Adrenal gland (tissue), 12 donors: Measurements from ENCODE around the gene PRKCA. TPM values are rescaled to one million over a fixed set of nuclear protein-coding genes. Genes with fewer than 3 reads are reported as not detected.

Experiments used
- DNase-seq, 7 donors: peaks; one replicate each; pipeline ENCODE4 v3.0.0-alpha.2; 2019 to 2020
- H3K27ac ChIP-seq, 5 donors: fragments of 200-600 bp; sonication (generic) in 4 of 5; 1 replicate in 3 of 5; 2 replicates in 2 of 5; pipeline versions ENCODE4 v1.5.1 to v1.8.0; 2016 to 2020; ENCODE audit warnings: mild to moderate bottlenecking in 1 of 5
- H3K27me3 ChIP-seq: fragments of 200-600 bp; 2 replicates; pipeline ENCODE4 v1.8.0; 2021
- H3K36me3 ChIP-seq, 2 donors: fragments of 200-600 bp; replicated peaks in 1 of 2; 1 replicate in 1 of 2; 2 replicates in 1 of 2; pipeline versions ENCODE4 v1.5.1 to v1.8.0; 2018 to 2022
- H3K4me1 ChIP-seq, 2 donors: fragments of 200-600 bp; replicated peaks in 1 of 2; 1 replicate in 1 of 2; 2 replicates in 1 of 2; pipeline versions ENCODE4 v1.5.1 to v1.8.0; 2018 to 2021
- H3K4me3 ChIP-seq, 4 donors: fragments of 200-600 bp; sonication (generic) in 3 of 4; one replicate each; pipeline ENCODE4 v1.5.1; 2016 to 2018
- H3K9me3 ChIP-seq, 3 donors: fragments of 200-600 bp; sonication (generic) in 1 of 3; replicated peaks in 1 of 3; 1 replicate in 2 of 3; 2 replicates in 1 of 3; pipeline versions ENCODE4 v1.5.1 to v1.8.0; 2016 to 2021
- CTCF ChIP-seq, 6 experiments: fragments of 450-650 bp in 4 of 6; fragments of 200-600 bp in 2 of 6; sonication (generic) in 1 of 6; IDR thresholded peaks; 1 replicate in 5 of 6; 2 replicates in 1 of 6; pipeline versions ENCODE4 v1.5.1 to v1.8.0; 2016 to 2021; ENCODE audit warnings: antibody characterized with exemption in 6 of 6, mild to moderate bottlenecking in 2 of 6, moderate library complexity in 1 of 6
- POLR2A ChIP-seq, 2 donors: fragments of 450-650 bp; IDR thresholded peaks; one replicate each; pipeline ENCODE4 v1.6.1; 2017; ENCODE audit warnings: antibody characterized with exemption in 2 of 2, mild to moderate bottlenecking in 2 of 2, moderate library complexity in 1 of 2
- WGBS, 4 donors: extraction: QIAGEN DNeasy Blood & Tissue Kit in 2 of 4; methylation state at CpG; one replicate each; pipeline versions ENCODE4 v1.1.5 to v1.1.7; 2013 to 2017; 5-methylcytosine and 5-hydroxymethylcytosine counted together
- intact Hi-C, 2 donors: fragments of 100-400 bp; cut with DNase I; formaldehyde crosslinking; loops; one replicate each; pipeline versions ENCODE4 v1.14.1 to v1.15.0; 2022 to 2023
- polyA plus RNA-seq, 3 donors: library from polyadenylated mRNA; stranded (reverse); fragments of 200-250 nt in 2 of 3; fragments of 350-450 nt in 1 of 3; fragmentation: Illumina TruSeq in 1 of 3; extraction: RNeasy Lipid Tissue Mini Kit (QIAGEN cat#74804) in 1 of 3; gene quantifications; one replicate each; pipeline ENCODE4 v1.2.3, GENCODE V29; 2013 to 2014
- total RNA-seq, 9 donors: library from RNA; depleted of rRNA in 4 of 9; stranded (reverse); fragments of >200 nt in 4 of 9; fragments of 120-200 nt in 1 of 9; fragmentation: NEBNext Ultra II Directional in 1 of 9; extraction: Animal tissue kit (Norgen Biotek cat#: 25700) in 1 of 9; gene quantifications; one replicate each; pipeline versions ENCODE4 v1.1.0 to v1.2.4, GENCODE V29; 2013 to 2023
- donor health status: healthy with polysubstance abuse.
- donor health status: Bipolar disorder and iron deficiency.
- donor health status: DM: yes; HTN: yes; CAD: no.
- donor health status: DM: no; HTN: no; CAD: no.
- donor health status: DM: no; HTN: no; CAD: no.
- donor health status: DM: yes; HTN: yes; CAD: no.

Gene PRKCA
- total and polyA plus RNA-seq, 12 donors = 15.1 to 202 (median 84.1) TPM

DNA sequence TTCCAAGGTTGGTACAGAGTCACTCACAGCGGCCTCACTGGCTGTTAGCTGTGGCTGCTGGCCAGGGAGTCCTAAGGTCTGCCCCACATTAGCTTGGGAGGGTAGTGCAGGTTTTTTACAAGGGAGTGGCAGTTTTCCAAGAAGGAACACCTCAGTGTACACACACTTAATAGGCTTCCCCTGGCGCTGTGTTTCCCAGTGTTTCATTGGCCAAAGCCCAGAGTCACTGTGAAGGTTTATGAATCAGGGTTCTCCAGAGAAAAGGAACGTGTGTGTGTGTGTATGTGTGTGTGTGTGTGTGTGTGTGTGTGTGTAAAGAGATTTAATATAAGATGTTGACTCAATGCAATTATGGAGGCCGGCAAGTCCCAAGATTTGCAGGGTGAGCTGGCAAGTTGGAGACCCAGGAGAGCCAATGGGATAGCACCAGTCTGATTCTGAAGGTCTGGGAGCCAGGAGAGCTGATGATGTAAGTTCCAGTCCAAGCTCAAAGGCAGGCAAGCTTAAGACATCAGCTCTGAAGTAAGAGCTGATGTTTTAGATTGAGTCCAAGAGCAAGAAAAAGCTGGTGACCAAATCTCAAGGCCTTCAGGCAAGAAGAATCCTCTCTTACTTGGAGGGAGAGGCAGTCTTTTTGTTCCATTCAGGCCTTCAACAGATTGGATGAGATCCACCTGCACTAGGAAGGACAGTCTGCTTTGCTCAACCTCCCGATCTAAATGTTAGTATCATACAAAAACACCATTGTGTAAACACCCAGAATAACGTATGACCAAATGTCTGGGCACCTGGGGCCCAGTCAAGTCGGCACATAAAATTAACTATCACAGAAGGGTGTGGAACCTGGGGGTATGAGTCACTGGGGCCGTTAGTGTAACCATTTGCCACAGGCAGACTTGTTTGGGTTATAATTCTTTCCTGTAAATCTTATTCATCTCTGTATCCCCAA, 206.8 kb downstream of the PRKCA start:
- peak; percentile 39 to 71 (median 62) for DNase-seq
- no peak for TF ChIP-seq CTCF (IDR thresholded peaks at IDR 0.05)
- TF ChIP-seq POLR2A (IDR thresholded peaks at IDR 0.05) = no peak
- WGBS, 4 donors = 53 to 64% (median 60%) methylated on average over 8 of the region's 8 CpGs
- Histone ChIP-seq H3K4me1 (peaks cover 18 to 28% of the 10 kb centered on the region in 2 donors), H3K4me3 (no peak overlapping the region), H3K9me3 (no peaks in the 10 kb centered on the region), H3K27ac (peak overlapping the region in 3 of 5 donors; percentile 34 to 90 (median 69)), H3K36me3 (no peaks in the 10 kb centered on the region), H3K27me3 (no peaks in the 10 kb centered on the region)
- intact Hi-C loops = no loop called here

GRCh38 chr17:66509926-66510325, 207.5 kb downstream of the PRKCA start:
- H3K4me3 ChIP-seq = no peak overlapping the region
- DNase-seq = no peak
- TF ChIP-seq POLR2A (IDR thresholded peaks at IDR 0.05) (no peak), CTCF (IDR thresholded peaks at IDR 0.05) (no peak)
- H3K9me3 ChIP-seq = no peaks in the 10 kb centered on the region
- intact Hi-C loops = no loop called here
- H3K4me1 ChIP-seq = peaks cover 18 to 28% of the 10 kb centered on the region in 2 donors
- no peaks in the 10 kb centered on the region for H3K36me3 ChIP-seq
- WGBS, 4 donors = 80 to 87% (median 86%) methylated on average over 3 of the region's 3 CpGs
- H3K27ac ChIP-seq = peak overlapping the region in 2 of 5 donors; percentile 5 to 90
- H3K27me3 ChIP-seq = no peaks in the 10 kb centered on the region

DNA sequence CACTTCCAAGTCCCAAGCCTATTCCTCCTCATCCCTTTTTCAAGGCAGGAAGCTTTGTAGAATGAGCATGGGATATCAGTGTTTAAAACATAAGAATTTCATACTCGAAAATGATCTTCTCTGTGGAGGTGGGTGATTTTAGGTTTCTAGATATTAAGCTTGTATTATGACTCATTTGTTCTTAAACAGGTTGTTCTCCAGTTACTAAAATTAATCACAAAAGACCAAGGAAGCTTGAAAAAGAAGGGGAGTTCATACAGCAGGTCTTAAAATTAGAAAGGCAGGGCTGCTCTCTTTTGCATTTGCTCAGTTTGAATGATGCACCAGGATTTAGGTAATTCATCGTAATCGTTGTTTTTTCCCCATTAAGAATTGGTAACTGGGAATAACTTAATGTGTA, 208.7 kb downstream of the PRKCA start:
- no peaks in the 10 kb centered on the region for H3K27me3 ChIP-seq
- DNase-seq = no peak
- WGBS, 4 donors = 89 to 94% (median 90%) methylated on average over 3 of the region's 3 CpGs
- no peak for TF ChIP-seq POLR2A (IDR thresholded peaks at IDR 0.05)
- no peak for TF ChIP-seq CTCF (IDR thresholded peaks at IDR 0.05)
- peaks cover 18 to 28% of the 10 kb centered on the region in 2 donors for H3K4me1 ChIP-seq
- no peaks in the 10 kb centered on the region for H3K36me3 ChIP-seq
- intact Hi-C loops = no loop called here
- H3K4me3 ChIP-seq = no peak overlapping the region
- H3K27ac ChIP-seq = no peak overlapping the region
- no peaks in the 10 kb centered on the region for H3K9me3 ChIP-seq

DNA sequence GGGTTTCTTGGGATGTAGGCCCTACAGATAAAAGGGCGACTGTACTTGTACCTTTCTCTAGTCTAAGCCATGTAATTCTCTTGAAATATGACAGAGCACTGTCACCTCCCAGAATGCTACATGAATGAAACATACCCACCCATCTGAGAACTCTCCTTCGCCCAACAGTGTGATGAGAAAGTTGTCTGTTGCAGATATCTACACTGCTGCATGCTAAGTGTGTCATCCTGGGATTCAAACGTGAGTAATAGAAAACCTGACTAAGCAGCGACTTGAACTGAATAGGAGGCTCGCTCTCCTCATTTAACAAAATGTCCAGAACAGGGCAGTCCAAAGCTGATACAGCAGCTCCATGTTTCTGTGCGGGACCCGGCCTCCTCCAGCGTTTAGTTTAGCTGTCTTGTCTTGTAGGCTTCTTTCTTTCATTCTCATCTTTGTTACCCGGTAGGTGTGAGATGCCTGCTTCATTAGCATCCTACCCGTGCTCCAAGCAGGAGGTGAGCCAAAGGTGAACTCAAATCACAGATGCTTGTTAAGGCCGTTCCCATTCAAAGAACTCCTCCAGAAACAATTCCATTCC, 211.9 kb downstream of the PRKCA start:
- Histone ChIP-seq H3K4me3 (no peak overlapping the region), H3K27ac (no peak overlapping the region), H3K36me3 (no peaks in the 10 kb centered on the region), H3K4me1 (peaks cover 3 to 18% of the 10 kb centered on the region in 2 donors), H3K9me3 (no peaks in the 10 kb centered on the region), H3K27me3 (no peaks in the 10 kb centered on the region)
- TF ChIP-seq CTCF (IDR thresholded peaks at IDR 0.05) (no peak), POLR2A (IDR thresholded peaks at IDR 0.05) (no peak)
- WGBS, 4 donors = 82 to 92% (median 87%) methylated on average over 11 of the region's 11 CpGs
- intact Hi-C loops = no loop called here
- DNase-seq = no peak
